Endothelial cell (in vitro differentiated cells): ENCODE measurements around the gene ADARB2. TPM values are rescaled to one million over a fixed set of nuclear protein-coding genes. Genes with fewer than 3 reads are reported as not detected.

ENCODE experiments used
- DNase-seq: peaks from one replicate; pipeline ENCODE4 v3.0.0; 2021; ENCODE audit warnings: low spot score
- H3K27ac Mint-ChIP-seq: one replicate; pipeline ENCODE4 v1.8.0; 2021; ENCODE audit warnings: mixed read lengths, inconsistent platforms; ENCODE audit not compliant: unreplicated experiment
- H3K27me3 Mint-ChIP-seq: one replicate; pipeline ENCODE4 v1.8.0; 2021; ENCODE audit warnings: mild to moderate bottlenecking, moderate library complexity, mixed read lengths, inconsistent platforms; ENCODE audit not compliant: unreplicated experiment
- H3K36me3 Mint-ChIP-seq: one replicate; pipeline ENCODE4 v1.8.0; 2021; ENCODE audit warnings: mild to moderate bottlenecking, low read depth, mixed read lengths, inconsistent platforms; ENCODE audit not compliant: unreplicated experiment
- H3K4me1 Mint-ChIP-seq: one replicate; pipeline ENCODE4 v1.8.0; 2021; ENCODE audit warnings: mild to moderate bottlenecking, mixed read lengths, inconsistent platforms; ENCODE audit not compliant: unreplicated experiment
- H3K4me3 Mint-ChIP-seq: one replicate; pipeline ENCODE4 v1.8.0; 2021; ENCODE audit warnings: mild to moderate bottlenecking, mixed read lengths, inconsistent platforms; ENCODE audit not compliant: unreplicated experiment
- H3K9me3 Mint-ChIP-seq: one replicate; pipeline ENCODE4 v1.8.0; 2021; ENCODE audit warnings: mixed read lengths, inconsistent platforms; ENCODE audit not compliant: unreplicated experiment
- total RNA-seq: library from RNA; stranded (reverse); fragmentation: NEBNext Ultra II Directional; extraction: Animal tissue kit (Norgen Biotek cat#: 25700); gene quantifications from one replicate; pipeline ENCODE4 v1.2.1, GENCODE V29; 2021; ENCODE audit not compliant: unreplicated experiment
- TF ChIP-seq, protein P1 (sequence below): fragments of 200-600 bp; sonication (generic); IDR thresholded peaks from one replicate; pipeline ENCODE4 v1.5.0; 2021; ENCODE audit warnings: antibody characterized with exemption; ENCODE audit not compliant: unreplicated experiment

ADARB2 gene
- total RNA-seq, 1 donor from 2014 or later, result 54.9 TPM

GRCh38 chr10:1217661-1218060, 519.7 kb downstream of the ADARB2 start:
- Mint-ChIP-seq H3K27ac (no peak overlapping the region), H3K4me3 (no peak overlapping the region), H3K4me1 (no peaks in the 10 kb centered on the region), H3K9me3 (no peaks in the 10 kb centered on the region), H3K27me3 (peaks cover 5% of the 10 kb centered on the region), H3K36me3 (peaks cover 13% of the 10 kb centered on the region)
- no peak for DNase-seq
- TF ChIP-seq, protein P1, sequence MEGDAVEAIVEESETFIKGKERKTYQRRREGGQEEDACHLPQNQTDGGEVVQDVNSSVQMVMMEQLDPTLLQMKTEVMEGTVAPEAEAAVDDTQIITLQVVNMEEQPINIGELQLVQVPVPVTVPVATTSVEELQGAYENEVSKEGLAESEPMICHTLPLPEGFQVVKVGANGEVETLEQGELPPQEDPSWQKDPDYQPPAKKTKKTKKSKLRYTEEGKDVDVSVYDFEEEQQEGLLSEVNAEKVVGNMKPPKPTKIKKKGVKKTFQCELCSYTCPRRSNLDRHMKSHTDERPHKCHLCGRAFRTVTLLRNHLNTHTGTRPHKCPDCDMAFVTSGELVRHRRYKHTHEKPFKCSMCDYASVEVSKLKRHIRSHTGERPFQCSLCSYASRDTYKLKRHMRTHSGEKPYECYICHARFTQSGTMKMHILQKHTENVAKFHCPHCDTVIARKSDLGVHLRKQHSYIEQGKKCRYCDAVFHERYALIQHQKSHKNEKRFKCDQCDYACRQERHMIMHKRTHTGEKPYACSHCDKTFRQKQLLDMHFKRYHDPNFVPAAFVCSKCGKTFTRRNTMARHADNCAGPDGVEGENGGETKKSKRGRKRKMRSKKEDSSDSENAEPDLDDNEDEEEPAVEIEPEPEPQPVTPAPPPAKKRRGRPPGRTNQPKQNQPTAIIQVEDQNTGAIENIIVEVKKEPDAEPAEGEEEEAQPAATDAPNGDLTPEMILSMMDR, result no peak

DNA sequence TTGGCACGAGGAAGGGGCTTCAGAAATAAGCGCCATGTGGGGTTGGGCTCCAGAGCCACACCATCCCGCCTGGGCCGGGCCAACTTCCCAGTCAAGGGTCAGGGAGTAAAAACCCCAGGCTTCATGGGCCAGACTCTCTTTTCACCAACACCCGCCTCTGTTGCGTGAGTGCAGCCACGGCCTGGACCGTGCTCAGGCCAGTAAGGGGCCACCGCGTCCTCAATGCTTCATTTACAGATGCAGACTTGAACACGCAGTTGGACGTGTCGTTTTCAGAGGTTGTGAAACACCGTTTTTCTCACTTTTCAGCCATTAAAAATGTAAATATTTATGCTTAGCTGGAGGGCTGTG, 520.1 kb downstream of the ADARB2 start:
- Mint-ChIP-seq H3K4me3 (no peak overlapping the region), H3K4me1 (no peaks in the 10 kb centered on the region), H3K27me3 (peaks cover 6% of the 10 kb centered on the region), H3K27ac (no peak overlapping the region), H3K9me3 (no peaks in the 10 kb centered on the region), H3K36me3 (peaks cover 14% of the 10 kb centered on the region)
- TF ChIP-seq, protein P1, result no peak
- no peak for DNase-seq

- no peak overlapping the region for H3K4me3 Mint-ChIP-seq
- no peak for DNase-seq
- peaks cover 17% of the 10 kb centered on the region for H3K36me3 Mint-ChIP-seq
- H3K27me3 Mint-ChIP-seq, result peaks cover 8% of the 10 kb centered on the region
- no peaks in the 10 kb centered on the region for H3K9me3 Mint-ChIP-seq
- H3K27ac Mint-ChIP-seq, result no peak overlapping the region
- no peaks in the 10 kb centered on the region for H3K4me1 Mint-ChIP-seq
- TF ChIP-seq, protein P1, result no peak
These were observed 520.6 kb downstream of the ADARB2 start for GRCh38 chr10:1216574-1217236.

GRCh38 chr10:1215862-1216573, 521.3 kb downstream of the ADARB2 start:
- TF ChIP-seq, protein P1, result no peak
- no peak overlapping the region for H3K4me3 Mint-ChIP-seq
- H3K9me3 Mint-ChIP-seq, result no peaks in the 10 kb centered on the region
- H3K27ac Mint-ChIP-seq, result no peak overlapping the region
- no peak for DNase-seq
- H3K27me3 Mint-ChIP-seq, result peaks cover 8% of the 10 kb centered on the region
- peaks cover 19% of the 10 kb centered on the region for H3K36me3 Mint-ChIP-seq
- H3K4me1 Mint-ChIP-seq, result no peaks in the 10 kb centered on the region

DNA sequence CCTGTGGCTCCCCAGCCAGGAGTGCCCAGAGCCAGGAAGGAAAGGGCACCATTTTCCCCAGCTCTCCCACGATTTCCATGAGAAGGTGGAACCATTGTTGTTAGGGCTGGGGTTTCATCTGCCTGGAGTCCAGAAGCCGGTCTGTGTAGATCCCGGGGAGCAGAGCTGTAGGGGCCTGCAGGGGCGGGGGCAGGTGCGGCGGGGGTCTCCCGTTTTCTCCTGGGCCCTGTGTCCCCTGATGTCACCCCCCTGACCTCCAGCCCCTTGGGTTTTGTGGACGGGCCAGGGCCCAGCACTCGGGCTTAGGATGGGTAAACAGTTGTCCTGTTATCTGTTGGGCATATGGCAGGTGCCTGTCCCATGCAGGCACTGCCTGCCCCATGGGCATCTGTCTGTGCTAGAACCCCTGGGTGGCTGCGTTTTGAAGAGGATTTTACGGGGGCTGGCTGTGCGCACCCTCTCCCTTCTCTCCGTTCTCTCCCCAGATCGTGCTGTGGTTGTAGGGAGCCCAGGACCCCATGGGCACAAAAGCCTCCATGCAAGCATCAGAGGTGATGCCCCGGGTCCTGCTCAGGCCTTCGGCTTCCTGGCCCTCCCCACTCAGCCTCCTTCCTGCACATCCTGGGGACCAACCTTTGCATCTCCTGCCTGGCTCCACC, 522.3 kb downstream of the ADARB2 start:
- Mint-ChIP-seq H3K27me3 (peaks cover 9% of the 10 kb centered on the region), H3K9me3 (no peaks in the 10 kb centered on the region), H3K4me1 (no peaks in the 10 kb centered on the region), H3K4me3 (no peak overlapping the region), H3K27ac (no peak overlapping the region), H3K36me3 (peaks cover 20% of the 10 kb centered on the region)
- no peak for DNase-seq
- TF ChIP-seq, protein P1, result no peak
